Glutamatergic neuron (in vitro differentiated cells): ENCODE measurements around the gene SETX. TPM values are rescaled to one million over a fixed set of nuclear protein-coding genes. Genes with fewer than 3 reads are reported as not detected.

ENCODE experiments used
- DNase-seq: peaks from one replicate; pipeline ENCODE4 v3.0.0; 2022
- H3K27ac Mint-ChIP-seq: one replicate; pipeline ENCODE4 v1.8.0; 2020; ENCODE audit warnings: mild to moderate bottlenecking, mixed read lengths, inconsistent platforms; ENCODE audit not compliant: unreplicated experiment
- H3K27me3 Mint-ChIP-seq: one replicate; pipeline ENCODE4 v1.8.0; 2020; ENCODE audit warnings: mild to moderate bottlenecking, moderate library complexity, mixed read lengths, inconsistent platforms; ENCODE audit not compliant: unreplicated experiment
- H3K36me3 Mint-ChIP-seq: one replicate; pipeline ENCODE4 v1.8.0; 2020; ENCODE audit warnings: mild to moderate bottlenecking, mixed read lengths, inconsistent platforms; ENCODE audit not compliant: unreplicated experiment
- H3K4me1 Mint-ChIP-seq: one replicate; pipeline ENCODE4 v1.8.0; 2020; ENCODE audit warnings: mild to moderate bottlenecking, low read depth, mixed read lengths, inconsistent platforms; ENCODE audit not compliant: unreplicated experiment
- H3K4me3 Mint-ChIP-seq: one replicate; pipeline ENCODE4 v1.8.0; 2020; ENCODE audit warnings: mild to moderate bottlenecking, mixed read lengths, inconsistent platforms; ENCODE audit not compliant: unreplicated experiment
- H3K9me3 Mint-ChIP-seq: one replicate; pipeline ENCODE4 v1.8.0; 2020; ENCODE audit warnings: mild to moderate bottlenecking, moderate library complexity, mixed read lengths, inconsistent platforms; ENCODE audit not compliant: unreplicated experiment
- CTCF ChIP-seq: fragments of 200-600 bp; sonication (generic); IDR thresholded peaks from one replicate; pipeline ENCODE4 v1.5.0; 2021; ENCODE audit not compliant: partially characterized antibody, unreplicated experiment
- total RNA-seq: library from RNA; stranded (reverse); fragmentation: NEBNext Ultra II Directional; extraction: Animal tissue kit (Norgen Biotek cat#: 25700); gene quantifications from one replicate; pipeline ENCODE4 v1.2.1, GENCODE V29; 2021; ENCODE audit not compliant: unreplicated experiment

SETX gene
- total RNA-seq, 1 donor from 2014 or later = 48.4 TPM

DNA sequence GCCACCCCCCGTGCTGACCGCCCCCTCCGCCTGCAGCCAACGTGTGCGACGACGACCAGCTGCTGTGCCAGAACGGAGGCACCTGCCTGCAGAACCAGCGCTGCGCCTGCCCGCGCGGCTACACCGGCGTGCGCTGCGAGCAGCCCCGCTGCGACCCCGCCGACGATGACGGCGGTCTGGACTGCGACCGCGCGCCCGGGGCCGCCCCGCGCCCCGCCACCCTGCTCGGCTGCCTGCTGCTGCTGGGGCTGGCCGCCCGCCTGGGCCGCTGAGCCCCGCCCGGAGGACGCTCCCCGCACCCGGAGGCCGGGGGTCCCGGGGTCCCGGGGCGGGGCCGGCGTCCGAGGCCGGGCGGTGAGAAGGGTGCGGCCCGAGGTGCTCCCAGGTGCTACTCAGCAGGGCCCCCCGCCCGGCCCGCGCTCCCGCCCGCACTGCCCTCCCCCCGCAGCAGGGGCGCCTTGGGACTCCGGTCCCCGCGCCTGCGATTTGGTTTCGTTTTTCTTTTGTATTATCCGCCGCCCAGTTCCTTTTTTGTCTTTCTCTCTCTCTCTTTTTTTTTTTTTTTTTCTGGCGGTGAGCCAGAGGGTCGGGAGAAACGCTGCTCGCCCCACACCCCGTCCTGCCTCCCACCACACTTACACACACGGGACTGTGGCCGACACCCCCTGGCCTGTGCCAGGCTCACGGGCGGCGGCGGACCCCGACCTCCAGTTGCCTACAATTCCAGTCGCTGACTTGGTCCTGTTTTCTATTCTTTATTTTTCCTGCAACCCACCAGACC lies 112.8 kb downstream of the SETX start:
- no peak for TF ChIP-seq CTCF
- Mint-ChIP-seq H3K36me3 (no peaks in the 10 kb centered on the region), H3K27me3 (peaks cover 7% of the 10 kb centered on the region), H3K27ac (peak overlapping the region; percentile 86), H3K9me3 (peaks cover 7% of the 10 kb centered on the region), H3K4me3 (peak overlapping the region; percentile 91), H3K4me1 (peaks cover 15% of the 10 kb centered on the region)
- DNase-seq = peak; percentile 53

GRCh38 chr9:132241483-132241839 lies 113.3 kb downstream of the SETX start:
- H3K27me3 Mint-ChIP-seq = peaks cover 11% of the 10 kb centered on the region
- H3K9me3 Mint-ChIP-seq = peaks cover 7% of the 10 kb centered on the region
- peak overlapping the region; percentile 88 for H3K27ac Mint-ChIP-seq
- no peak for TF ChIP-seq CTCF
- H3K4me1 Mint-ChIP-seq = peaks cover 17% of the 10 kb centered on the region
- H3K36me3 Mint-ChIP-seq = no peaks in the 10 kb centered on the region
- DNase-seq = no peak
- H3K4me3 Mint-ChIP-seq = peak overlapping the region; percentile 89

DNA sequence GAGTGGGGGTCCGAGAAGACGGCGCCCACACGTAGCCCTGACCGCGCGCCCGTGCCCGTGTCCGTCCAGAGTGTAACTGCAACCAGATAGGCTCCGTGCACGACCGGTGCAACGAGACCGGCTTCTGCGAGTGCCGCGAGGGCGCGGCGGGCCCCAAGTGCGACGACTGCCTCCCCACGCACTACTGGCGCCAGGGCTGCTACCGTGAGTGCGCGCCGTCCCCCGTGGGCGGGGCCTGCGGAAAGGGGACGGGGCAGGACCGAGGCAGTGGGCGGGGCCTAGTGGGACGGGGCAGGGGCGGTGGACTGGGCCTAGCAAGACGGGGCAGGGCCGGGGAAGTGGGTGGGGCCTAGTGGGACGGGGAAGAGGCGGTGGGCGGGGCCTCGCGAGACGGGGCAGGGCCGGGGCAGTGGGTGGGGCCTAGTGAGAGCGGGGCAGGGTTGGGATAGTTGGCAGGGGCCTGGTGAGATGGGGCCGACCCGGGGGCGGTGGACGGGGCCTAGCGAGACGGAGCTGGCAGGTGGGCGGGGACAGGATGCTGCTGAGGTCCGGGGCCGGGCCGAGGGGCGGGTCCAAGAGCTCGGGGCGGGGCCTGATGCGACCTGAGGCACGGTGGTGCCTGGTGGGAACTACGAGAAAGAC lies 113.8 kb downstream of the SETX start:
- peak; percentile 98 for DNase-seq
- peak overlapping the region; percentile 89 for H3K4me3 Mint-ChIP-seq
- no peak for TF ChIP-seq CTCF
- H3K9me3 Mint-ChIP-seq = peaks cover 7% of the 10 kb centered on the region
- H3K27me3 Mint-ChIP-seq = peaks cover 12% of the 10 kb centered on the region
- peaks cover 12% of the 10 kb centered on the region for H3K4me1 Mint-ChIP-seq
- peak overlapping the region; percentile 88 for H3K27ac Mint-ChIP-seq
- no peaks in the 10 kb centered on the region for H3K36me3 Mint-ChIP-seq

DNA sequence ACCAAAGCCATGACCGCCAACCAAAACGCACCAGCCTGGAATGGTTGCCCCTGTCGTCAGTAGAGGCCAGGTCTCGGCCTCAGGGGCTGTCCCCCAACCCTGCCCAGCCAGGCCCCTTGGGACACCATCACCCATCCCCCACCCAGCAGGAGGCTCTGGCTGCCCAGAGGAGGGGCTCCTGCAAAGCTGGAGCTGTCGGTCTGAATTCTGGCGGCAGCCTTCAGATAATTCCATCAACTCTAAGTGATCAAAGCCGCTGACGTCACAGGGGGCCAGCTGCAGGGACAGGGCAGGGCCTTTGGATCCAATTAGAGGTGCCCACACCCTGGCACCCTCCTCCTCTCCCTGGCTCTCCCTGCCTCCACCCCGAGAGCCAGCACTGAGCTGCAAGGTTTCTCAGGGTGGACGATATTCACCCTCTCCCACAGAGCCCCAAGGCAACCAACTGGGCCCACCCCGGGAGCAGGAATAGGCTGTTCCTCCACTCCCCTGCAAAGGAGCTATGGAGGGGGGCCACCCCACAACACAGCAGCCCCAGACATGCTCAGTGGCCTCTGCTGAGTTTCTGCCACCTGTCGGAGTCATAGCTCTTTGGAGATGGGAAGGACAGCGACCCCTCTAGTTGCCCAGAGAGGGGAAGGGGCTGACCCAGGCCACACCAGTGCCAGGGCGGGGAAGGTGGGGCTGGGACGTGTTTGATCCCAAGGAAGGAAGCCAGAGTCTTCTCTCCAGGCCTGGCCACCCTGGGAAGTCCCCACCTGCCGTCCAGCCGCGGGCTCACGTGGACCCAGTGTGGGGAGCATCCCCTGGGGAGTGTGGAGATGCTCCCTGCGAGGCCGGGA lies 114.6 kb downstream of the SETX start:
- Mint-ChIP-seq H3K4me1 (peaks cover 10% of the 10 kb centered on the region), H3K27ac (no peak overlapping the region), H3K4me3 (no peak overlapping the region), H3K9me3 (peaks cover 7% of the 10 kb centered on the region), H3K36me3 (no peaks in the 10 kb centered on the region), H3K27me3 (peaks cover 14% of the 10 kb centered on the region)
- peak; percentile 50 for DNase-seq
- TF ChIP-seq CTCF = no peak
